H1 (cell line): ENCODE measurements around the gene HLA-G. TPM values are rescaled to one million over a fixed set of nuclear protein-coding genes. Genes with fewer than 3 reads are reported as not detected.

ENCODE experiments used
- CTCF ChIA-PET: fragments of 300-600 bp; sonication (Branson Sonifier 250); formaldehyde crosslinking; loops from one replicate; lab custom pipeline; 2021; ENCODE audit not compliant: partially characterized antibody; lab: Charles Lee
- POLR2A ChIA-PET: fragments of 300-600 bp; sonication (Branson Sonifier 250); formaldehyde crosslinking; loops from one replicate; lab custom pipeline; 2021; ENCODE audit warnings: inconsistent platforms; ENCODE audit not compliant: partially characterized antibody; lab: Charles Lee
- DNase-seq, 2 experiments: peaks; one replicate each; pipeline versions ENCODE4 v3.0.0 to v3.0.0-alpha.2; 2010 to 2022; ENCODE audit warnings: low spot score in 2 of 2, low read depth in 1 of 2, mixed read lengths in 1 of 2
- FAIRE-seq: peaks from 2 replicates; lab custom pipeline; 2011; peaks lifted over from hg19 to GRCh38; lab: Jason Lieb, UNC
- H2AFZ ChIP-seq: 2 replicates; pipeline ENCODE4 v1.8.1; 2012; ENCODE audit warnings: low read length, inconsistent platforms
- H2AK5ac ChIP-seq: 2 replicates; pipeline ENCODE4 v1.6.1; 2013; ENCODE audit warnings: low read depth, low read length
- H2BK120ac ChIP-seq: replicated peaks from 2 replicates; pipeline ENCODE3; 2013; ENCODE audit warnings: low read depth, low read length, inconsistent platforms
- H2BK12ac ChIP-seq: 2 replicates; pipeline ENCODE4 v1.6.1; 2013; ENCODE audit warnings: low read depth, low read length
- H2BK15ac ChIP-seq: 2 replicates; pipeline ENCODE4 v1.6.1; 2013; ENCODE audit warnings: low read length
- H2BK20ac ChIP-seq: 2 replicates; pipeline ENCODE4 v1.6.1; 2013; ENCODE audit warnings: low read length
- H2BK5ac ChIP-seq: 2 replicates; pipeline ENCODE4 v1.6.1; 2013; ENCODE audit warnings: low read depth, low read length
- H3K14ac ChIP-seq: 2 replicates; pipeline ENCODE4 v1.6.1; 2013; ENCODE audit warnings: inconsistent platforms; ENCODE audit not compliant: insufficient read length
- H3K18ac ChIP-seq: 2 replicates; pipeline ENCODE4 v1.6.1; 2013; ENCODE audit warnings: low read length; ENCODE audit errors: extremely low read depth
- H3K23ac ChIP-seq: 2 replicates; pipeline ENCODE4 v1.6.1; 2013; ENCODE audit warnings: inconsistent platforms; ENCODE audit not compliant: insufficient read length
- H3K23me2 ChIP-seq: 2 replicates; pipeline ENCODE4 v1.6.1; 2013; ENCODE audit warnings: low read depth, low read length
- H3K27ac ChIP-seq: 2 replicates; pipeline ENCODE4 v1.6.1; 2011; ENCODE audit warnings: low read depth, low read length, inconsistent platforms
- H3K27me3 ChIP-seq, 4 experiments: replicated peaks in 1 of 4; 1 replicate in 1 of 4; 2 replicates in 3 of 4; pipeline versions ENCODE4 v1.6.1 to v1.8.1; 2011 to 2013; ENCODE audit warnings: low read length in 3 of 4, mild to moderate bottlenecking in 3 of 4, inconsistent platforms in 2 of 4, mixed read lengths in 2 of 4, moderate library complexity in 1 of 4; ENCODE audit not compliant: control insufficient read depth in 3 of 4, insufficient read depth in 3 of 4; ENCODE audit errors: extremely low read depth in 1 of 4
- H3K36me3 ChIP-seq, 4 experiments: 2 replicates each; pipeline versions ENCODE4 v1.6.1 to v1.8.1; 2011 to 2013; ENCODE audit warnings: mild to moderate bottlenecking in 4 of 4, low read length in 3 of 4, moderate library complexity in 2 of 4, control low read depth in 1 of 4, inconsistent platforms in 1 of 4; ENCODE audit not compliant: insufficient read depth in 4 of 4, control insufficient read depth in 2 of 4
- H3K4ac ChIP-seq: replicated peaks from 2 replicates; pipeline ENCODE3; 2013; ENCODE audit warnings: low read length, low read depth, mixed read lengths, inconsistent platforms; ENCODE audit not compliant: insufficient read length
- H3K4me1 ChIP-seq, 4 experiments: replicated peaks in 1 of 4; 1 replicate in 1 of 4; 2 replicates in 3 of 4; pipeline versions ENCODE4 v1.6.1 to v1.8.1; 2011 to 2013; ENCODE audit warnings: low read length in 3 of 4, inconsistent platforms in 2 of 4, mixed read lengths in 1 of 4; ENCODE audit not compliant: insufficient read depth in 4 of 4, control insufficient read depth in 3 of 4
- H3K4me2 ChIP-seq, 2 experiments: 2 replicates each; pipeline versions ENCODE4 v1.6.1 to v1.8.1; 2011 to 2013; ENCODE audit warnings: low read depth in 2 of 2, low read length in 2 of 2, control low read depth in 1 of 2, inconsistent platforms in 1 of 2, mild to moderate bottlenecking in 1 of 2; ENCODE audit not compliant: insufficient read depth in 1 of 2
- H3K4me3 ChIP-seq, 4 experiments: fragments of 200-600, 300-600 bp in 1 of 4; sonication (generic), shearing (Covaris generic), sonication (Bioruptor Twin) in 1 of 4; 2 replicates each; pipeline versions ENCODE4 v1.5.1 to v1.8.1; 2011 to 2016; ENCODE audit warnings: low read length in 4 of 4, low read depth in 3 of 4, control low read depth in 2 of 4, inconsistent platforms in 2 of 4, mild to moderate bottlenecking in 2 of 4, mixed read lengths in 1 of 4, moderate library complexity in 1 of 4; ENCODE audit not compliant: insufficient read depth in 2 of 4; ENCODE audit errors: extremely low read depth in 1 of 4
- H3K56ac ChIP-seq: replicated peaks from 2 replicates; pipeline ENCODE3; 2013; ENCODE audit warnings: low read depth, mild to moderate bottlenecking, mixed read lengths, low read length, inconsistent platforms; ENCODE audit not compliant: insufficient read length
- H3K79me1 ChIP-seq: 2 replicates; pipeline ENCODE4 v1.6.1; 2013; ENCODE audit warnings: low read depth, low read length, control low read depth
- H3K79me2 ChIP-seq, 2 experiments: 2 replicates each; pipeline versions ENCODE4 v1.6.1 to v1.8.1; 2012 to 2013; ENCODE audit warnings: low read length in 2 of 2, mild to moderate bottlenecking in 2 of 2, inconsistent platforms in 1 of 2; ENCODE audit not compliant: insufficient read depth in 2 of 2, control insufficient read depth in 1 of 2
- H3K9ac ChIP-seq, 4 experiments: replicated peaks in 1 of 4; 1 replicate in 1 of 4; 2 replicates in 3 of 4; pipeline versions ENCODE4 v1.6.1 to v1.8.1; 2011 to 2013; ENCODE audit warnings: low read depth in 3 of 4, low read length in 3 of 4, control low read depth in 2 of 4, mild to moderate bottlenecking in 2 of 4, moderate library complexity in 2 of 4, inconsistent platforms in 1 of 4; ENCODE audit errors: extremely low read depth in 1 of 4
- H3K9me3 ChIP-seq, 2 experiments: 2 replicates each; pipeline versions ENCODE4 v1.6.1 to v1.8.1; 2012 to 2013; ENCODE audit warnings: mild to moderate bottlenecking in 2 of 2, moderate library complexity in 2 of 2, control low read depth in 1 of 2, inconsistent platforms in 1 of 2, low read depth in 1 of 2, low read length in 1 of 2, mixed read lengths in 1 of 2; ENCODE audit not compliant: insufficient read depth in 2 of 2
- H4K20me1 ChIP-seq, 2 experiments: replicated peaks in 1 of 2; 2 replicates each; pipeline versions ENCODE3 to v1.8.1; 2011 to 2013; ENCODE audit warnings: inconsistent platforms in 2 of 2, low read length in 2 of 2, mild to moderate bottlenecking in 1 of 2; ENCODE audit not compliant: insufficient read depth in 2 of 2, control insufficient read depth in 1 of 2
- H4K5ac ChIP-seq: 2 replicates; pipeline ENCODE4 v1.6.1; 2013; ENCODE audit warnings: low read length, low read depth, mixed read lengths, inconsistent platforms; ENCODE audit not compliant: insufficient read length
- H4K8ac ChIP-seq: 2 replicates; pipeline ENCODE4 v1.8.0; 2013; ENCODE audit warnings: mild to moderate bottlenecking, moderate library complexity, low read length, inconsistent platforms; ENCODE audit not compliant: insufficient read depth; ENCODE audit errors: extremely low read depth
- H4K91ac ChIP-seq: replicated peaks from 2 replicates; pipeline ENCODE3; 2013; ENCODE audit warnings: low read length, mixed read lengths, inconsistent platforms; ENCODE audit not compliant: insufficient read length
- ASH2L ChIP-seq: fragments of 200-600, 300-600 bp; sonication (generic); IDR thresholded peaks from one replicate; pipeline ENCODE4 v1.7.1; 2017; ENCODE audit warnings: low read length
- CBX8 ChIP-seq: fragments of 300-800, 300-1000 bp; sonication (generic); IDR thresholded peaks from 2 replicates; pipeline ENCODE4 v1.7.1; 2016; ENCODE audit warnings: low read depth, low read length, borderline replicate concordance
- CREB1 ChIP-seq: IDR thresholded peaks from 2 replicates; pipeline ENCODE4 v1.6.1; 2012; ENCODE audit warnings: inconsistent platforms
- GTF2F1 ChIP-seq: IDR thresholded peaks from 2 replicates; pipeline ENCODE4 v1.6.1; 2012; ENCODE audit warnings: low read depth, low read length, improper control_type of control experiment, borderline replicate concordance
- HDAC2 ChIP-seq, 2 experiments: fragments of 300-600 bp in 1 of 2; sonication (generic) in 1 of 2; IDR thresholded peaks; 2 replicates each; pipeline ENCODE4 v1.6.1; 2011 to 2012; ENCODE audit warnings: low read depth in 2 of 2, low read length in 2 of 2, mild to moderate bottlenecking in 2 of 2, moderate library complexity in 2 of 2, borderline replicate concordance in 1 of 2, inconsistent platforms in 1 of 2
- KDM4A ChIP-seq: IDR thresholded peaks from one replicate; pipeline ENCODE4 v1.7.1; 2012; ENCODE audit warnings: low read depth, mild to moderate bottlenecking, moderate library complexity, low read length, inconsistent platforms; ENCODE audit not compliant: severe bottlenecking
- POLR2AphosphoS5 ChIP-seq: IDR thresholded peaks from 2 replicates; pipeline ENCODE4 v1.6.1; 2011; ENCODE audit warnings: low read depth, low read length
- RFX5 ChIP-seq: IDR thresholded peaks from 2 replicates; pipeline ENCODE4 v1.6.1; 2011; ENCODE audit warnings: low read depth, low read length, improper control_type of control experiment, borderline replicate concordance
- SIN3A ChIP-seq, 2 experiments: IDR thresholded peaks in 1 of 2; conservative IDR thresholded peaks in 1 of 2; 2 replicates each; pipeline ENCODE4 v1.6.1; 2011 to 2012; ENCODE audit warnings: low read length in 2 of 2, improper control_type of control experiment in 1 of 2, low read depth in 1 of 2, mild to moderate bottlenecking in 1 of 2
- SRF ChIP-seq: IDR thresholded peaks from 2 replicates; pipeline ENCODE4 v1.6.1; 2011; ENCODE audit warnings: mild to moderate bottlenecking, low read depth, low read length, moderate library complexity
- TCF12 ChIP-seq: IDR thresholded peaks from 2 replicates; pipeline ENCODE4 v1.6.1; 2011; ENCODE audit warnings: low read depth, mild to moderate bottlenecking, low read length
- WGBS, 2 experiments: shearing (Covaris generic) in 1 of 2; methylation state at CpG; one replicate each; pipeline versions ENCODE4 v1.1.6 to v1.1.7; 2013 to 2015; ENCODE audit warnings: low lambda C conversion rate in 2 of 2, mixed read lengths in 2 of 2, inconsistent platforms in 1 of 2, low coverage in 1 of 2, missing lambda C conversion rate in 1 of 2; ENCODE audit not compliant: insufficient replicate concordance in 2 of 2, insufficient coverage in 1 of 2, insufficient read length in 1 of 2; ENCODE audit errors: extremely low coverage in 1 of 2, missing lambda C conversion rate in 1 of 2; 5-methylcytosine and 5-hydroxymethylcytosine counted together
- polyA plus RNA-seq, 7 experiments: library from polyadenylated mRNA; depleted of rRNA in 3 of 7; stranded (reverse) in 5 of 7; unstranded in 2 of 7; fragments of >200 nt in 5 of 7; fragments of 200-250 nt in 2 of 7; gene quantifications; 1 replicate in 5 of 7; 2 replicates in 1 of 7; 4 replicates in 1 of 7; pipeline versions ENCODE4 v1.2.1 to v1.2.3, GENCODE V29; 2011 to 2013; ENCODE audit warnings: missing spikeins in 2 of 7, mixed read lengths in 2 of 7
- total RNA-seq: library from RNA; stranded (reverse); fragmentation: NEBNext Ultra II Directional; extraction: Animal tissue kit (Norgen Biotek cat#: 25700); gene quantifications from 2 replicates; pipeline ENCODE4 v1.2.1, GENCODE V29; 2021
- TF ChIP-seq, protein P1 (sequence below), 3 experiments: IDR thresholded peaks; 1 replicate in 2 of 3; 2 replicates in 1 of 3; pipeline versions ENCODE4 v1.5.1 to v1.6.1; 2011; ENCODE audit warnings: low read length in 3 of 3, mild to moderate bottlenecking in 3 of 3, inconsistent platforms in 2 of 3, low read depth in 1 of 3, moderate library complexity in 1 of 3; ENCODE audit not compliant: insufficient read depth in 1 of 3; ENCODE audit errors: control extremely low read depth in 1 of 3

Gene HLA-G
- total and polyA plus RNA-seq, 2 of the 8 experiments (the other 6 are each of a cell fraction or from before 2014, with no cell fraction given), result 3.2 to 4.8 TPM

DNA sequence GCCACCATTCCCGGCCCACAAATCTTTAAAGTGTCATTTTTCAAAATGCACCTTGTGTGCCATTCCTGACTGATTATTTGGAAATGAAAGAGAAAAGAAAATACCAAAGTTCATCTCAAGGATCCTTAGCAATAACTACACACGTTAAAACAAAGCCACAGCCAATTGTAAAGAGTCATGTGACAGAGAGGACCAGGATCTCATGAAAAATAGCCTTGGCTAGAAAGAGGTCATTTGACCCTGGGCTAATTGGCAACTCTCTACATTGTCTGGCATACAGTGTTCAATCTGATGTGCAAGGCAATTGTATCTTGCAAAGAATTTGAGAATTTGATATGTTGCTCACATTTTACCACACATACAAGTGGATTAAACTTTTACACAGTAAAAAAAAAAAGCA lies 31.6 kb upstream of the HLA-G start:
- H3K9me3 ChIP-seq, result no peaks in the 10 kb centered on the region
- H3K4me1 ChIP-seq, result peaks cover 0 to 6% (median 0%) of the 10 kb centered on the region in 4 experiments; a peak in 1 of 7 replicates
- DNase-seq, result no peak
- H3K79me2 ChIP-seq, result no peaks in the 10 kb centered on the region
- H3K36me3 ChIP-seq, result no peaks in the 10 kb centered on the region
- no peak overlapping the region for H4K5ac ChIP-seq
- H4K20me1 ChIP-seq, result no peaks in the 10 kb centered on the region
- no peak overlapping the region for H3K4me3 ChIP-seq
- no peak overlapping the region for H2AFZ ChIP-seq
- no peak for FAIRE-seq
- no peak overlapping the region for H3K56ac ChIP-seq
- H2AK5ac ChIP-seq, result no peak overlapping the region
- no peak overlapping the region for H3K23ac ChIP-seq
- WGBS, 2 experiments, result 82% methylated on average over 2 of the region's 2 CpGs; no CpG with 5 or more reads in 1 of the 2 experiments
- peaks cover 11% of the 10 kb centered on the region; the same call in 1 of the 2 replicates for H3K23me2 ChIP-seq
- H3K79me1 ChIP-seq, result no peaks in the 10 kb centered on the region
- H4K8ac ChIP-seq, result no peak overlapping the region
- no peak overlapping the region for H2BK20ac ChIP-seq
- H2BK120ac ChIP-seq, result no peak overlapping the region
- H2BK15ac ChIP-seq, result no peak overlapping the region
- CTCF ChIA-PET, result no interaction called here
- H3K27ac ChIP-seq, result no peak overlapping the region
- no peak overlapping the region for H4K91ac ChIP-seq
- peaks cover 0 to 22% (median 18%) of the 10 kb centered on the region in 4 experiments; a peak in 6 of 7 replicates for H3K27me3 ChIP-seq
- H2BK12ac ChIP-seq, result no peak overlapping the region
- POLR2A ChIA-PET, result no interaction called here
- no peak overlapping the region for H3K4ac ChIP-seq
- no peak overlapping the region for H3K4me2 ChIP-seq
- H3K14ac ChIP-seq, result no peak overlapping the region
- H2BK5ac ChIP-seq, result no peak overlapping the region
- H3K18ac ChIP-seq, result no peak overlapping the region
- H3K9ac ChIP-seq, result no peak overlapping the region
- TF ChIP-seq CBX8 (no peak), TCF12 (no peak), HDAC2 (IDR thresholded peaks at IDR 0.05; ENCODE audit: borderline replicate concordance in 1 of 2, low read depth in 2 of 2, low read length in 2 of 2) (no peak), SIN3A (conservative IDR thresholded peaks at IDR 0.05 in 1 of 2, IDR thresholded peaks at IDR 0.05 in 1 of 2; ENCODE audit: low read depth in 1 of 2, low read length in 2 of 2) (no peak), GTF2F1 (no peak), CREB1 (no peak), SRF (no peak), ASH2L (no peak), RFX5 (no peak), KDM4A (no peak), POLR2AphosphoS5 (no peak)
- TF ChIP-seq, protein P1, sequence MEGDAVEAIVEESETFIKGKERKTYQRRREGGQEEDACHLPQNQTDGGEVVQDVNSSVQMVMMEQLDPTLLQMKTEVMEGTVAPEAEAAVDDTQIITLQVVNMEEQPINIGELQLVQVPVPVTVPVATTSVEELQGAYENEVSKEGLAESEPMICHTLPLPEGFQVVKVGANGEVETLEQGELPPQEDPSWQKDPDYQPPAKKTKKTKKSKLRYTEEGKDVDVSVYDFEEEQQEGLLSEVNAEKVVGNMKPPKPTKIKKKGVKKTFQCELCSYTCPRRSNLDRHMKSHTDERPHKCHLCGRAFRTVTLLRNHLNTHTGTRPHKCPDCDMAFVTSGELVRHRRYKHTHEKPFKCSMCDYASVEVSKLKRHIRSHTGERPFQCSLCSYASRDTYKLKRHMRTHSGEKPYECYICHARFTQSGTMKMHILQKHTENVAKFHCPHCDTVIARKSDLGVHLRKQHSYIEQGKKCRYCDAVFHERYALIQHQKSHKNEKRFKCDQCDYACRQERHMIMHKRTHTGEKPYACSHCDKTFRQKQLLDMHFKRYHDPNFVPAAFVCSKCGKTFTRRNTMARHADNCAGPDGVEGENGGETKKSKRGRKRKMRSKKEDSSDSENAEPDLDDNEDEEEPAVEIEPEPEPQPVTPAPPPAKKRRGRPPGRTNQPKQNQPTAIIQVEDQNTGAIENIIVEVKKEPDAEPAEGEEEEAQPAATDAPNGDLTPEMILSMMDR (IDR thresholded peaks at IDR 0.05; ENCODE audit: control extremely low read depth in 1 of 3, insufficient read depth in 1 of 3, low read depth in 1 of 3, low read length in 3 of 3), result no peak
